Myocyte (in vitro differentiated cells): ENCODE data around the gene C18orf32. TPM values are rescaled to one million over a fixed set of nuclear protein-coding genes. Genes with fewer than 3 reads are reported as not detected.
A peak's percentile ranks its signal among the peaks of the same experiment; 100 is the strongest.
"Not testable (repeated sequence)": the region's sequence is repeated elsewhere in the genome, so short reads cannot be mapped to it uniquely, and the experiment has no call there.

Experiments used
- DNase-seq: peaks from one replicate; pipeline ENCODE4 v3.0.0-alpha.2; 2012; ENCODE audit warnings: low read depth
- total RNA-seq: library from RNA; depleted of rRNA; stranded (reverse); fragments of >200 nt; gene quantifications from 2 replicates; pipeline ENCODE4 v1.2.3, GENCODE V29; 2014

The C18orf32 gene
- total RNA-seq, 1 donor from 2014 or later: 45.0 TPM

GRCh38 chr18:49503931-49504330 is 16.9 kb upstream of the C18orf32 start:
- no peak for DNase-seq

- DNase-seq: no peak
Measured at GRCh38 chr18:49500201-49500921, 13.3 kb upstream of the C18orf32 start.

DNA sequence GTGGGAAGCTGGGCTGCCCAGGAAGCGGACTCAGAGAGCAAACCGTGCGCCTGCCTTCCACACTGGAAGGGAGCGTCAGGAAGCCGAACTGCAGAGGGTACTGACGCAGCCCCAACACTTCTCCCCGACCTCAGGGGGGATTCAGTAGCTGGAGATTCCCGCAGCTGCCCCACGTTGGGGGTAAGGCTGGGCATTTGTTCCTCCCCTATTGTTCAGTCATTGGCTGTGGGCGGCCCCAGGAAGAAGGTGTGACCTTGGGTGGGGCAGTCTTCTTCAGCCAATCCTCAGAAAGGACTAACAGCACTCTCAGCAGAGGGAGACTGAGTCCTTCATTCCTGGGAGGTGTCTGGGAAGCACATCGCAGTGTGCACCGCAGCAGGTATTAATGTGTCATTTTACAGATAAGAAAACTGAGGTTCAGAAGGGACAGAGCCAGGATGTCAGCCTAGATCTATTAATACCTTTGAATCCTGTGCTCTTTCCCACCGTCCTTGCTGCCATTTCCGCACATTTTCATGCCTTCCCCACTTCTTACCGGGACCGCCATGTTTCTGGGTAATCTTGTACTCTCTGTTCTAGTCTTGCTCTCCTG is 12.1 kb upstream of the C18orf32 start:
- DNase-seq: no peak

GRCh38 chr18:49495480-49495879 is 8.4 kb upstream of the C18orf32 start:
- DNase-seq: no peak

DNA sequence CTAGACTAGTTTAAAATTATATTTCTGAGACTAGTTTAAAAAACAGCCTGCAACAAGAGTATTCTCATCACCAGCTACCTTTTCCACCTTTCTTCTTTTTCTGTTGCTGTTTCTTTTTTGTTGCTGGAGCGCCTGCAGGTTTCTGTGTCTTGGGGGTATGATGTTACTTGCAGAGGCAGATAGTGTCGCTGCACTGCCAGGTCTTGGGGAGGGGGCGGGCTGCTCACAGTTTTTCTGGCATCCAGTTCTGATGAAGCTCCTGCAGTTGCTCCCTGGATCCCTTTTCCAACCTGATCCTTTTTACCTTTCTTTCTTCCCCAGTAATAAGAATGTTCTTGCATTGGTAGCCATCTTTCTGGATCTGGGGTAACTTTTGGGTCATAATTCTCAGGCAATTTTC is 8.0 kb upstream of the C18orf32 start:
- DNase-seq: no peak

DNA sequence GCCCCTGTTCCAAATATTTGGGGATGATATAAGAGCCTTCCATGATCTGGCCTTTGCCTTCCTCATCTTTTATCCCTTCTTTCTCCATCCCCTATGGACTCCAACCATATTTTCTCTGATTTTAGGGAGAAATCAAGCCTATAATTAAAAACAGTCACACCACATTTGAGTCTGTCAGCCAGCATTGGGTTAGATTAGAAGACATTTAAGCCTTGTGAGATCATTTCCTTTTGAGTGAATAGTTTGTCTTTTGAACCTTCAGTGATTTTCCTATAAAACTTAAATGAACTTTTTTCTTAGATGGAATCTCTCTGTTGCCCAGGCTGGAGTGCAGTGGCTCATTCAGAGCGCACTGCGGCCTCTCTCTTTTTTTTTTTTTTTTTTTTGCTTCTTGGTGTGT is 7.6 kb upstream of the C18orf32 start:
- no peak for DNase-seq

DNA sequence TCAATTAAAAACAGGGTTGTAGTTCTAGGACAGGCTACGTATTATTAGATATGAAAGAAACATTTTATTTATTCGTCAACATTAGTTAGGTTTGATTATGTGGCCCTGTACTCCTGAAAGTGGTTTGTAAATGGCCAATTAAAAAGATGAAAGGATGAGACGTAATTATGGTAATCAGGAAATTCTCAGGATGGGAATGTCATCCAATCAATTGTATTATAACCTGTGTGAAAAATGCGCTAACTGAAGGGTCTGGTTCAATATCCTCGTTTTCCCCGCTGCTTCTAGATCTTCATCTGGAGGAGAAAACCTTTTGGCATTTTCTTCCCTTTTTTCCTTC is 5.6 kb upstream of the C18orf32 start:
- DNase-seq: no peak

DNA sequence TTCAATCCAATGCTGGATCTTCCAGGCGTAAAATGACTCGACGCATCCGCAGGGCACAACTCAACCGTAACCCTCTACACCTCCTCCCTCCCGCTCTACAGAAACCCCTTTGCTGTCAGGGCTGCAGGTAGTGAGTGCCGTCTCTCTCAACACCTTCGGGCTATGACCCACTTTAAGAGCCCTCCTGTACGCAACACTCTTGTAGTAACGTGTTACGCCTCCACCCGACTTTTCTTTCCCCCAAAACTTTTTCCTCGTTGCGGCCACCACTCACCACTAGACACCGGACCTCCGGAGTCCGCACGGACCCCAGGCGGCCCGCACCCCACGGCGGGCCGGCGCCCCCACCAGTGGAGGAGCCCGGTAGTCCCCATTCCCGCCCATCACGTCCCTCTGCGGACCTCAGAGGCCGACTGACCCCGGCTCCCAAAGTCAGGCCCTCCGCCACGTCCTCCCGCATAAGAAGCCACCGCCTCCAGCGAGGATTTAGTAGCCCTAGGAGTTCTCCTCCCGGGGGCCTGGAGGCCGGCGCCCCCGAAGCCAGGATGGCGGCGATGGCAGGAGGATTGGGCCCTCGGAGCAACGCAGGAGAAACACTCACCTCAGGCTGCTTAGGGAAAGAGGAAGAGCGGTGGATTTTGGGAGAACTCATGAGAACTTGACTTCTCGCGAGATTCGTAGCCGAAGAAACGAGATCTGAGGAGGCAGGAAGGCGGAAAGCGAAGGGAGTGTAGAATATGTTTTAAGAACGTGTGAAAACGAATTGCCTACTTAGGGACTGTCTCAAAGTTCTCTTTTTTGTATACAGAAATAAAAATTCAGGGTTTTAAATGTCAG is 5.0 kb upstream of the C18orf32 start, which contains the start of gene RPL17:
Gene RPL17, minus strand, starts transcription at position 609 of the 837 bp plus-strand sequence.
- DNase-seq: peak; percentile 100

DNA sequence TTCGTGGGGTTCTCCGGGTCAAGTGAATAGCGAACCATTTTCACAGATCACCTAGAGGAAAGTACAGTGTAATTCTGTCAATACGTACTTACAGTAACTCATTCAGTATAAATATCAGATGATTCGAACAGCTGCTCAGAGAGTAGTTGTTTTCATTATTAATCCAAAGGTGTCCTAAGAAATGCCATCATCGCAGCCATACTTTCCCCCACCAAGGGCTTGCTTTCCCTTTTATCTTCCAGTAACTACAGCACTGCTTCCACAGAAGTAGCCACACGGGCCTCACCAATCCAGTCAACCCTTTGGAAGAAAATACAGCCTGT is 4.5 kb upstream of the C18orf32 start:
- peak; percentile 42 for DNase-seq

DNA sequence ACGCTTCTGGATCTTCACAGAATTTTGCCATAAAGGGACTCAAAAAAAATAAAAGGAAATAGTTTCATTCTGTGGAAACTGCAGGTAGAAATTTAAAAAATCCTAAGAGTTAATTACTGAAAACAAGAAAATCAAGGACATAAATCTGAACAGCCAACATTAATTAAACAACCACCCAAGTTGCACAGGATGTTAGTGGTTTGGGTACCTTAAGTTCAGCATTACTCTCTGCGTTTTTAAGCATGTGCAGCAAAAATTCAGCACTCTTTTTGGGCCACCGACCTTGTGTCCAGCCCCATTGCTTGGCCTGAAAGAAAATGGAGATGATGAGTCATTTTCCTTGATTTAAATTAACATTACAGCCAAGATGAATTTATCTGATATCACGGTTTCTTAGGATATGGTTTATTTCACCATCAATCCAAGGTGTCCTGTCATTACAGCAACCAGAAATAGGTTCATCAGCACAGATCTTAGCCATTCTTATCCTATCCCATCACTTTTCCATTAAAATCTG is 3.3 kb upstream of the C18orf32 start:
- DNase-seq: no peak

DNA sequence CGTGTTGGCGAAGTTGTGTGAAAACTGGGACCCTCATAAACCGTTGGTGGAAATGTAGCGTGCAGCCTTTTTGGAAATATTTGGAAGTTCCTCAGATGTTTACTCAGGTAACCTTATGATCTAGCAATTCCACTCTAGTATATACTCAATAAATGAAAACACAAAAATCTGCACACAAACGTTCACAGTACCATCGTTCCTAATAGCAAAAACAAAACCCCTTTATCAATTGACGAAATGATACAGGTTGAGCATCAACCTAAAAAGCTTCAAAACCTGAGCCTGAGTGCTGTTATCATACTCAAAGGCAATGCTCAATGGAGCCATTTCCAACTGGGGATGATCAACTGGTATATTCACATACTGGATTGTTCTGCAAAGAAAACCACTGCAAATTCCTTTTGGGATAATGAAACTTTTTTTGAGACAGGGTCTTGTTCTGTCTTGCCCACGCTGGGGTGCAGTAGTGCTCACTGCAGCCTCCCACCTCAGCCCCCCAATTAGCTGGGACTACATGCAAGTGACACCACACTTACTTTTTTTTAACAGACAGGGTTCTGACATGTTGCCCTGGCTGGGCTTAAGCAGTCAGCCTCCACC is 777 bp upstream of the C18orf32 start:
- no peak for DNase-seq

- DNase-seq: no peak
Measured at GRCh38 chr18:49486606-49486952, 455 bp downstream of the C18orf32 start.

DNA sequence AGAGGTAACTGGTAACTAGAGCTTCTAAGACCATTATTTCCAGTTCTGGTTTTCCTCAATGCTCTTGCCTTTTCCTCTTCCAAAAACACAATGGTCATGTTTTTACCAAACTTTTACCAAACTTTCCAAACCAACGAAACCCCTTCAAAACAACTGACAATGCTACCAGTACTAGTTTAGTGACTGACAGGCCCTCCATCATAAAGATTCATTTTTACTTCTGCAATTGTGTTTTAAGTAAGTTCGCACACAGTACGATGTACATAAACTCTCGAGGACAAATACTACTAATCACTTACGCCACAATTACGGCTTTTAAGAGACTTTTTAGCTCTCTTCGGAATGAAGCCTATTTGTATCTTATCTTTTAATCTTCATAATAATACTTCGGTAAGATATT is 900 bp downstream of the C18orf32 start:
- DNase-seq: peak; percentile 6

DNA sequence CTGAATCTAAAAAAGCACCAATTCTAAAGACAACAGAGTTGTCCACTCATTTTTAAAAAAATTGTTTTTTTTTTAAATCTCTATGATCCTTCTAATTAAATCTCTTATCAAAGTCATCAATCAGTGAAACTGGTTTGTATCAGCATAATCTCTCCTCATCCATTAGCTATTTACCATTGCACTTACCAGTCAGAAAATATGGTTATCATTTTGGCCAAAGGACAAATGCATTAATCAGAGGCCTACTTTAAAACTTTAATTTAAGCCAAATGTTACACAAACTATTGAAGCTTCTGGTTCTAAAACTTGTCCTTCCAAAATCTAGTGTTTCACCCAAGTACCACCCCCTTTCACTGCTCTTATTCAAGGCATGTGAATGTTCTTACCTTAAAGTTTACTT is 3.8 kb downstream of the C18orf32 start:
- DNase-seq: no peak

GRCh38 chr18:49481907-49482306 is 5.1 kb downstream of the C18orf32 start:
- no peak for DNase-seq

- no peak for DNase-seq
Measured at GRCh38 chr18:49481317-49481716, 5.7 kb downstream of the C18orf32 start.

DNA sequence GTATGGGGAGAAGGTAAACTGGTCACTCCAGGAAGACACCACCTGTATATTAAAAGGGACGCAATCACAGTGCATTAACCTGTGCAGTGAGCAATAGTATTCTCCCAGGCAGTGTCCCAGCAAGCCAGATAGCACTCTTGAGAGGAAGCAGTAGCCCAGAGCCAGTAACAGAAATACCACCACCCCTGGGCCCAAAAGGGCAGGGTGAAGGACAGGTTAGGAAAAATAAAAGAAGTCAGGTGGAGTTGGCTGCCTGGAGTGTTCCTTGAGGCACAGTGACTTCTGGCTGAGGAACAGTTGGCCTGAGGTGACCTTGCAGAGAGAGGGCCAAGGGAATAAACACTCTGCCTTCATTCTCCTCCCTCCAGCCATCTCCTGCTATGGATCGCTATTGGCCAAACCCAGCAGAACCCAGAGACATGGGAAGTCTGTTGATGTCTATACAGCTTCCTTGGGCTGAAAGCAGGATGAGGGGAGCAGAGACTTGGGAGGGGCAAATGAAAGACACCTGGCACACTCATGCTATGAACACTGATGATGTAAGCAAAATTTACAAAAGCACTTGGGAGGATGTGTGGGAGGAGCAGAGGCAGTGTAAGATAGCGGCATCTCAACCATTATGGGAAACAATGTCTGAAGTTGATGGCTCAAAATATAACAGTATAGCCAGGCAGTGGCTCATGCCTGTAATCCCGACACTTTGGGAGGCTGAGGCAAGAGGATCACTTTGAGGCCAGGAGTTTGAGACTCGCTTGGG is 7.5 kb downstream of the C18orf32 start:
- no peak for DNase-seq

DNA sequence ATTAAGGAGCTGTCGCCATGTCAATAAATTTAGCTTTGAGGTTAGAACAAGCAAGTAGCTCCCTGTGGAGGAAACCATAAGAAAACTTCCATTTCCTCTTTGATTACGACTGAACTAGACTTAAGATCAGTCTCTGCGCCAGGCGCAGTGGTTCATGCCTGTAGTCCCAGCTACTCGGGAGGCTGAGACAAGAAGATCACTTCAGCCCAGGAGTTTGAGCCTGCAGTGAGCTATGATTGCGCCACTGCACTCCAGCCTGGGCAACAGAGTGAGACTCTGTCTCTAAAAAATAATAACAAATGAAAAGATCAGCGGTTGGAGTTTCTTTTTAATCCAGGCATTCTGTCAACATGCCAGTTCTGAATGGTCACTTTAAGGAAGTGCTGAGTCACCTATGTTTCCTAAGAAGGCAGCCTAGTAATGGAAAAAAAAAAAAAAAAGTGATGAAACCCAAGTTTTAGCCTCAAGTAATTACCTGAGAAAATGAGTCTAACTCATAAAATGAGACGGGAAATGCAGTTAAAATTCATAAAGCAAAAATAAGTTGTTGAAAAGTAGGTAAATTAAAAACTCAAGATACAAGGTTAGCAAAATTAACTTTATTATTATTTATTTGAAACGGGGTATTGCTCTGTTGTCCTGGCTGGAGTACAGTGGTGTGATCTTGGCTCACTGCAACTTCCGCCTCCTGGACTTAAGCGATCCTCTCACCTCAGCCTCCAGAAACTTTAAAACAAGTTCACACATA is 10.2 kb downstream of the C18orf32 start:
- peak; percentile 43 for DNase-seq

DNA sequence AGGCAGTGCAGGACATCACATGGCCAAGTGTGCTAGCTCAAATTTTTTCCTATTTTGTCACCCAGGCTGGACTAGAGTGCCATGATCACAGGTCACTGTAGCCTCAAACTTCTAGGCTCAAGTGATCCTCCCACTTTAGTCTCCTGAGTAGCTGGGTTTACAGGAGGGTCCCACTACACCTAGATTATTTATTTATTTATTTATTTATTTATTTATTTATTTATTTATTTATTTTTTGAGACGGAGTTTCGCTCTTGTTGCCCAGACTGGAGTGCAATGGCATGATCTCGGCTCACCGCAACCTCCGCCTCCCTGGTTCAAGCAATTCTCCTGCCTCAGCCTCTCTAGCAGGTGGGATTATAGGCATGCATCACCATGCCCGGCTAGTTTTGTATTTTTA is 12.1 kb downstream of the C18orf32 start:
- not testable (repeated sequence) for DNase-seq

DNA sequence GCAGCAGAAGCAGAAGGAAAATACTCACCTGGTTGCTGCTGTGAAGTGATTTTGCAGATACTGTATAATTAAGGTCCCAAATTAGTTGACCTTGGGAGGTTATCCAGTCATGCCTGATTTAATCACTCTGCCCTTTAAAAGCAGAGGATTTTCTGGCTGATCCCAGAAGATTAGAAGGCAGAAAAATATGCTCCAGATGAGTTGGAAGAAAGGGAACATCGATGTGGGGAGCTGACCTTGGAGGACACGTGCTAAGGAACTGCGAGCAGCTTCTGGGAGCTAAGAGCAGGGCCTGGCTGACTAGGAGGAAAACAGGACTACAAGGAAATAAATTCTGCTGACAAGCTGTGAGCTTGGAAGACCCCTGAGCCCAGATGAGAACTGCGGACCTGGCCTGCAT is 13.3 kb downstream of the C18orf32 start:
- no peak for DNase-seq
